Measurements from ENCODE around the gene VWCE. TPM values are rescaled to one million over a fixed set of nuclear protein-coding genes. Genes with fewer than 3 reads are reported as not detected.

VWCE gene
- total RNA-seq, 1 donor from 2014 or later, result 20.0 TPM

DNA sequence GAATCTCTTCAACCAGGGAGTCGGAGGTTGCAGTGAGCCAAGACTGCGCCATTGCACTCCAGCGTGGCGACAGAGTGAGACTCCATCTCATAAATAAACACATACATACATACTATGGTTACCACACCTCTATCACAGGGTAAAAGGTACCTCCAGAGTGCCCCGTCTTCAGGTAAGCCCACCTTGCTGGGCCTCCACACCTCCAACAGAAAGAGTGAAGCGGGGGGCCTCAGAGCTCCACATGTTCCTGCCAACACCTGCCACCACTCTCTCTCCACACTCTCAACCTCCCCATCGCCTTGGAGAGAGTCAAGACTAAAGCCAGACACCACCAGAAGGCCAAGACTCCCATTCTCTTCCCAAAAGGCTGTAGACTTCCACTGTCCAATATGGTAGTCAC, 10.3 kb upstream of the VWCE start:
- Mint-ChIP-seq H3K9me3 (no peaks in the 10 kb centered on the region), H3K27me3 (no peaks in the 10 kb centered on the region), H3K4me3 (no peak overlapping the region), H3K4me1 (ENCODE audit: unreplicated experiment) (no peaks in the 10 kb centered on the region), H3K36me3 (peaks cover 24% of the 10 kb centered on the region), H3K27ac (no peak overlapping the region)
- TF ChIP-seq, protein P1, sequence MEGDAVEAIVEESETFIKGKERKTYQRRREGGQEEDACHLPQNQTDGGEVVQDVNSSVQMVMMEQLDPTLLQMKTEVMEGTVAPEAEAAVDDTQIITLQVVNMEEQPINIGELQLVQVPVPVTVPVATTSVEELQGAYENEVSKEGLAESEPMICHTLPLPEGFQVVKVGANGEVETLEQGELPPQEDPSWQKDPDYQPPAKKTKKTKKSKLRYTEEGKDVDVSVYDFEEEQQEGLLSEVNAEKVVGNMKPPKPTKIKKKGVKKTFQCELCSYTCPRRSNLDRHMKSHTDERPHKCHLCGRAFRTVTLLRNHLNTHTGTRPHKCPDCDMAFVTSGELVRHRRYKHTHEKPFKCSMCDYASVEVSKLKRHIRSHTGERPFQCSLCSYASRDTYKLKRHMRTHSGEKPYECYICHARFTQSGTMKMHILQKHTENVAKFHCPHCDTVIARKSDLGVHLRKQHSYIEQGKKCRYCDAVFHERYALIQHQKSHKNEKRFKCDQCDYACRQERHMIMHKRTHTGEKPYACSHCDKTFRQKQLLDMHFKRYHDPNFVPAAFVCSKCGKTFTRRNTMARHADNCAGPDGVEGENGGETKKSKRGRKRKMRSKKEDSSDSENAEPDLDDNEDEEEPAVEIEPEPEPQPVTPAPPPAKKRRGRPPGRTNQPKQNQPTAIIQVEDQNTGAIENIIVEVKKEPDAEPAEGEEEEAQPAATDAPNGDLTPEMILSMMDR (conservative IDR thresholded peaks at IDR 0.05), result no peak
- no peak for DNase-seq (ENCODE audit: extremely low spot score, unreplicated experiment)

DNA sequence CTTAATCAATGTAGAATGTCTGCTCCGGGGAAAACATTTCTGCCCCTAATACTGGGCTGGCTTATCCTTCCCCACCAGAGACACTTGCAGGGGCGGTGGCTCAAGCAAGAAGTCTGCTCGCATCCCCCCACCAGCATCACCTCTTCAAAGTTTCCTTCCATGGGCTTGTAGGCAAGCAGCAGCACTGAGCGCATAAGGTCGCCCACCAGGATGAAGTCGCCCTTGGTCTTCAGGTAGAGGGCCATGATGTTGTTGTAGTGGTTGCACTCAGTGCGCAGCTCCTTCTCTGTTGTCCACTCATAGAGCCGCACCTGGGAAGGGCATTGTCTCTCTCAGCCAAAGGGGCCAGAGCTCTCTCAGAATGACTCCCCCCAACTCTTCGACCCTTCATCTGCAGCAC, 8.6 kb upstream of the VWCE start:
- Mint-ChIP-seq H3K27me3 (no peaks in the 10 kb centered on the region), H3K9me3 (no peaks in the 10 kb centered on the region), H3K27ac (no peak overlapping the region), H3K4me1 (ENCODE audit: unreplicated experiment) (peaks cover 4% of the 10 kb centered on the region), H3K36me3 (peaks cover 30% of the 10 kb centered on the region), H3K4me3 (no peak overlapping the region)
- TF ChIP-seq, protein P1 (conservative IDR thresholded peaks at IDR 0.05), result no peak
- no peak for DNase-seq (ENCODE audit: extremely low spot score, unreplicated experiment)

DNA sequence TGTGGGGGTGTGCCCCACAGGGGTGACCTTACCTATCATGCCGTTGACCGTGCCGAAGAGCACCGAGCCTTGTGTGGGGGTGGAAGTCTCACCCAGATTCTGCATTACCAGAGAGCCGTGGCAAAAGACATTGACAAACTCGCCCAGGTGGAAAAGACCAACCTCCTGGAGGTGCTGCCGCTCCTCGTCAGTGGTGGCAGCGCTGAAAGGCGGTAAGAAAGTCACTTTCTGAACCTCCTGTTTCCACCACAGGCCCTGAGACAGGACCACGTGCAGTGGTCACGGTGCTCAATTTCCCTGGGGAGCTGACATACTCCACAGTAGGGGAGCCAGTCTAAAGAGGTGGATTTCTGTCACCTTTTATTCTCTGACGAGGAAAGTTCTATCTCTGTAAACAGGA, 7.4 kb upstream of the VWCE start:
- H3K9me3 Mint-ChIP-seq, result no peaks in the 10 kb centered on the region
- H3K27ac Mint-ChIP-seq, result no peak overlapping the region
- peaks cover 38% of the 10 kb centered on the region for H3K36me3 Mint-ChIP-seq
- H3K27me3 Mint-ChIP-seq, result no peaks in the 10 kb centered on the region
- DNase-seq (ENCODE audit: extremely low spot score, unreplicated experiment), result no peak
- H3K4me1 Mint-ChIP-seq (ENCODE audit: unreplicated experiment), result peaks cover 7% of the 10 kb centered on the region
- TF ChIP-seq, protein P1 (conservative IDR thresholded peaks at IDR 0.05), result no peak
- no peak overlapping the region for H3K4me3 Mint-ChIP-seq

DNA sequence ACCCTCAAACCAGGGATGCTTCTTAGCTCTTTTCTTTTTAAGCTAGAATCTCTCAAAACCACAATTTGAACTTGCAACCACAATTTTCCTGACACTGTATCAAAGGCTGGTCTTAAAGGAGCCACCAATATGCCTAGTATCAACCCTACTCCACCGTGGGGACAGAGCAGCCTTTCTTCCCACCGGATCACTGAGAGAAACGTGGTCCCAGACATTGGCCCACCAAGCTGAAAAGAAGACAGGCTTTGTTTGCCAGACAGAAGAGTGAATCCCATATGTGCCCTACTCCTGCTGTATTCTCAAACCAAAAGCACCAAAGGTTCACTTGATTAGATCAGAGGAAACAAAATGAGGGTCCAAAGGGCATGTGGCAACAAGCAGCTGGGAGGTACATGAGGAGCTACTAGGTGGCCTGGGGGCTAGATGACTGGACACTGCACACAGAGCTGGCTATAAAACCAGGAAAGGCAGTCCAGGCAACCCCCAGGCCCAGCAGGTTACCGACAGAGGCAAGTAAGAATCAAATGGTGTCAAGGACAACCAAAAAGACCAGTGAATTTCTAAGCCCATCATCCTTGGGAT, 3.6 kb upstream of the VWCE start:
- H3K27ac Mint-ChIP-seq, result peak overlapping the region; percentile 72
- peaks cover 6% of the 10 kb centered on the region for H3K27me3 Mint-ChIP-seq
- H3K4me3 Mint-ChIP-seq, result peak overlapping the region; percentile 44

DNA sequence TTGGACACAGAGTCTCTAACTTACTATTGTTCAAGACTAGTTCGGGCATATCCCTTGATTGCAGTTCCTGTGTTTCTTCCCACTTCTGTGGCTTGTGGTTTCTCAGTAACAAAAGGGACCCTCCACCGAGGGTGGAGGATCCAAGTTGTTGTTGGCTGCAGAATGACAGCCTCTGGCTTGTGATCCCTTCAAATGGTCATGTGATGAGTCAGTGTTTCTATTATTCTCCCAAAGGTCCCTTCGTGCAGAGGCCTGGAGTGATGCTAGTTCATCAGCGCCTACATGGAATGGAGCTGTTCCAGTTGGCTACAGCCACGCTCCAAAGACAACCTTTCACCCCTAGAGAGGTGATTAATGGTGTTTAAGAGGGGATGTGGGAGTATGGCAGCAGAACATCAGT, 2.6 kb upstream of the VWCE start:
- peaks cover 24% of the 10 kb centered on the region for H3K4me1 Mint-ChIP-seq (ENCODE audit: unreplicated experiment)
- TF ChIP-seq, protein P1 (conservative IDR thresholded peaks at IDR 0.05), result no peak
- H3K9me3 Mint-ChIP-seq, result no peaks in the 10 kb centered on the region
- peak overlapping the region; percentile 10 for H3K27ac Mint-ChIP-seq
- peaks cover 36% of the 10 kb centered on the region for H3K36me3 Mint-ChIP-seq
- peaks cover 12% of the 10 kb centered on the region for H3K27me3 Mint-ChIP-seq
- DNase-seq (ENCODE audit: extremely low spot score, unreplicated experiment), result no peak
- peak overlapping the region; percentile 40 for H3K4me3 Mint-ChIP-seq

More for the DNA sequence above, 3.6 kb upstream of the VWCE start:
- no peak for DNase-seq (ENCODE audit: extremely low spot score, unreplicated experiment)
- Mint-ChIP-seq H3K9me3 (no peaks in the 10 kb centered on the region), H3K36me3 (peaks cover 37% of the 10 kb centered on the region), H3K4me1 (ENCODE audit: unreplicated experiment) (peaks cover 20% of the 10 kb centered on the region)
- TF ChIP-seq, protein P1 (conservative IDR thresholded peaks at IDR 0.05), result no peak
